SJSA1 (cell line): ENCODE results near the gene AIP. TPM values are rescaled to one million over a fixed set of nuclear protein-coding genes. Genes with fewer than 3 reads are reported as not detected.
"Not testable (repeated sequence)": the region's sequence is repeated elsewhere in the genome, so short reads cannot be mapped to it uniquely, and the experiment has no call there.

Experiments used
- DNase-seq, 2 experiments: peaks; one replicate each; pipeline ENCODE4 v3.0.0-alpha.2; 2015 to 2020; ENCODE audit warnings: low spot score in 2 of 2, low read depth in 1 of 2
- H3K27ac ChIP-seq: fragments of 250-450 bp; sonication (Bioruptor Pico); 2 replicates; pipeline ENCODE4 v1.5.1; 2020; ENCODE audit warnings: mild to moderate bottlenecking, moderate library complexity
- H3K27me3 ChIP-seq: fragments of 250-450 bp; sonication (Bioruptor Pico); replicated peaks from 2 replicates; pipeline ENCODE4 v1.5.1; 2020; ENCODE audit warnings: mild to moderate bottlenecking, moderate library complexity
- H3K36me3 ChIP-seq: fragments of 250-450 bp; sonication (Bioruptor Pico); 2 replicates; pipeline ENCODE4 v1.5.1; 2020; ENCODE audit warnings: mild to moderate bottlenecking
- H3K4me1 ChIP-seq: fragments of 250-450 bp; sonication (Bioruptor Pico); replicated peaks from 2 replicates; pipeline ENCODE4 v1.6.1; 2021; ENCODE audit warnings: mild to moderate bottlenecking
- H3K4me3 ChIP-seq: fragments of 250-450 bp; sonication (Bioruptor Pico); 2 replicates; pipeline ENCODE4 v1.5.1; 2020; ENCODE audit warnings: mild to moderate bottlenecking
- H3K9me3 ChIP-seq: fragments of 250-450 bp; sonication (Bioruptor Pico); replicated peaks from 2 replicates; pipeline ENCODE4 v1.5.1; 2020; ENCODE audit warnings: mild to moderate bottlenecking
- total RNA-seq: library from RNA; depleted of rRNA; stranded (reverse); fragments of >200 nt; shearing (Covaris generic); gene quantifications from 2 replicates; pipeline ENCODE4 v1.2.3, GENCODE V29; 2014

AIP gene
- total RNA-seq, 1 experiment from 2014 or later, result 185 TPM

GRCh38 chr11:67507242-67507863, 24.5 kb downstream of the AIP start:
- Histone ChIP-seq H3K4me3 (peak overlapping the region; percentile 78), H3K27me3 (0 out of 2 replicates have a peak, but pooled peaks cover 2% of the 10 kb centered on the region), H3K36me3 (peaks cover 27% of the 10 kb centered on the region), H3K27ac (peak overlapping the region; percentile 37), H3K4me1 (peaks cover 38% of the 10 kb centered on the region), H3K9me3 (no peaks in the 10 kb centered on the region)
- DNase-seq, result no peak

- no peaks in the 10 kb centered on the region for H3K9me3 ChIP-seq
- H3K4me1 ChIP-seq, result peaks cover 38% of the 10 kb centered on the region
- H3K36me3 ChIP-seq, result peaks cover 27% of the 10 kb centered on the region
- peak within 1 kb of the TSS; percentile 89 for H3K27ac ChIP-seq
- peaks cover 6% of the 10 kb centered on the region for H3K27me3 ChIP-seq
- H3K4me3 ChIP-seq, result peak within 1 kb of the TSS; percentile 78
- peak; percentile 100 for DNase-seq
Observed at GRCh38 chr11:67507864-67508485, 25.1 kb downstream of the AIP start, which contains the start of gene CDK2AP2. Gene CDK2AP2, minus strand, starts transcription at chr11:67508162. Its CDS starts 80 bp downstream, at chr11:67508082.

- DNase-seq, result peak; percentile 100
- Histone ChIP-seq H3K27ac (peak overlapping the region; percentile 89), H3K4me1 (peaks cover 38% of the 10 kb centered on the region)
Observed at GRCh38 chr11:67508486-67509121, 25.8 kb downstream of the AIP start.

GRCh38 chr11:67510023-67510345, 27.2 kb downstream of the AIP start:
- H3K4me3 ChIP-seq, result no peak overlapping the region

More at GRCh38 chr11:67508486-67509121, 25.8 kb downstream of the AIP start:
- Histone ChIP-seq H3K27me3 (peaks cover 12% of the 10 kb centered on the region), H3K9me3 (no peaks in the 10 kb centered on the region), H3K4me3 (peak overlapping the region; percentile 78), H3K36me3 (peaks cover 27% of the 10 kb centered on the region)

GRCh38 chr11:67511558-67511957, 28.7 kb downstream of the AIP start:
- not testable (repeated sequence) for H3K9me3 ChIP-seq, H3K4me3 ChIP-seq, DNase-seq, H3K27ac ChIP-seq
- H3K27me3 ChIP-seq, result peaks cover 36% of the 10 kb centered on the region
- peaks cover 20% of the 10 kb centered on the region for H3K4me1 ChIP-seq
- H3K36me3 ChIP-seq, result peaks cover 16% of the 10 kb centered on the region

More at GRCh38 chr11:67510023-67510345, 27.2 kb downstream of the AIP start:
- Histone ChIP-seq H3K9me3 (no peaks in the 10 kb centered on the region), H3K27me3 (peaks cover 25% of the 10 kb centered on the region), H3K4me1 (peaks cover 33% of the 10 kb centered on the region), H3K27ac (no peak overlapping the region), H3K36me3 (peaks cover 27% of the 10 kb centered on the region)
- no peak for DNase-seq

- DNase-seq, result no peak
- no peaks in the 10 kb centered on the region for H3K36me3 ChIP-seq
Observed at GRCh38 chr11:67514116-67514515, 31.3 kb downstream of the AIP start.

GRCh38 chr11:67516806-67517205, 34.0 kb downstream of the AIP start:
- Histone ChIP-seq H3K36me3 (no peaks in the 10 kb centered on the region), H3K27me3 (peaks cover 33% of the 10 kb centered on the region), H3K4me1 (no peaks in the 10 kb centered on the region), H3K27ac (no peak overlapping the region), H3K4me3 (no peak overlapping the region), H3K9me3 (no peaks in the 10 kb centered on the region)
- DNase-seq, result no peak

More at GRCh38 chr11:67514116-67514515, 31.3 kb downstream of the AIP start:
- Histone ChIP-seq H3K27me3 (peaks cover 36% of the 10 kb centered on the region), H3K9me3 (no peaks in the 10 kb centered on the region), H3K4me3 (no peak overlapping the region), H3K4me1 (peaks cover 1% of the 10 kb centered on the region), H3K27ac (no peak overlapping the region)

- no peaks in the 10 kb centered on the region for H3K4me1 ChIP-seq
- no peaks in the 10 kb centered on the region for H3K36me3 ChIP-seq
- no peaks in the 10 kb centered on the region for H3K9me3 ChIP-seq
- peaks cover 34% of the 10 kb centered on the region for H3K27me3 ChIP-seq
- no peak overlapping the region for H3K27ac ChIP-seq
- no peak for DNase-seq
- H3K4me3 ChIP-seq, result no peak overlapping the region
Observed at GRCh38 chr11:67517784-67518552, 35.1 kb downstream of the AIP start.

GRCh38 chr11:67519726-67520125, 36.9 kb downstream of the AIP start:
- DNase-seq, result peak in 1 of 2 experiments; percentile 59
- Histone ChIP-seq H3K4me3 (no peak overlapping the region), H3K9me3 (no peaks in the 10 kb centered on the region), H3K4me1 (no peaks in the 10 kb centered on the region), H3K27ac (no peak overlapping the region), H3K27me3 (peaks cover 27% of the 10 kb centered on the region), H3K36me3 (no peaks in the 10 kb centered on the region)

- Histone ChIP-seq H3K9me3 (no peaks in the 10 kb centered on the region), H3K4me1 (no peaks in the 10 kb centered on the region), H3K4me3 (no peak overlapping the region), H3K27ac (no peak overlapping the region), H3K36me3 (no peaks in the 10 kb centered on the region), H3K27me3 (peaks cover 14% of the 10 kb centered on the region)
- DNase-seq, result no peak
Observed at GRCh38 chr11:67520856-67521824, 38.3 kb downstream of the AIP start.

- H3K4me3 ChIP-seq, result no peak overlapping the region
- H3K9me3 ChIP-seq, result no peaks in the 10 kb centered on the region
- peaks cover 14% of the 10 kb centered on the region for H3K27me3 ChIP-seq
- no peak overlapping the region for H3K27ac ChIP-seq
- H3K36me3 ChIP-seq, result no peaks in the 10 kb centered on the region
- H3K4me1 ChIP-seq, result no peaks in the 10 kb centered on the region
- no peak for DNase-seq
Observed at GRCh38 chr11:67521924-67522323, 39.1 kb downstream of the AIP start.

GRCh38 chr11:67522338-67522737, 39.5 kb downstream of the AIP start:
- no peak for DNase-seq
- no peak overlapping the region for H3K4me3 ChIP-seq
- H3K36me3 ChIP-seq, result no peaks in the 10 kb centered on the region
- H3K27me3 ChIP-seq, result peaks cover 14% of the 10 kb centered on the region
- no peak overlapping the region for H3K27ac ChIP-seq
- no peaks in the 10 kb centered on the region for H3K4me1 ChIP-seq
- no peaks in the 10 kb centered on the region for H3K9me3 ChIP-seq
